ENCODE results near the gene KRTAP9-7. TPM values are rescaled to one million over a fixed set of nuclear protein-coding genes. Genes with fewer than 3 reads are reported as not detected.
"Not testable (repeated sequence)": the region's sequence is repeated elsewhere in the genome, so short reads cannot be mapped to it uniquely, and the experiment has no call there.

Gene KRTAP9-7
- polyA plus RNA-seq, 1 donor (not counting 4 experiments of a cell fraction or from before 2014, with no cell fraction given), result not detected

GRCh38 chr17:41251261-41251660 is 24.2 kb upstream of the KRTAP9-7 start:
- Histone ChIP-seq H3K4me2 (ENCODE audit: control insufficient read depth, extremely low read depth, insufficient read depth, low read depth, low read length) (no peak overlapping the region), H3K27me3 (ENCODE audit: control insufficient read depth, extremely low read depth, insufficient read depth, low read length) (peaks cover 4% of the 10 kb centered on the region), H3K9me3 (ENCODE audit: control insufficient read depth, low read depth, low read length) (no peaks in the 10 kb centered on the region), H3K4me3 (ENCODE audit: control insufficient read depth in 2 of 3, extremely low read depth in 1 of 3, insufficient read depth in 2 of 3, low read depth in 1 of 3, low read length in 3 of 3) (no peak overlapping the region), H4K20me1 (ENCODE audit: control insufficient read depth, extremely low read depth, insufficient read depth, low read length) (no peaks in the 10 kb centered on the region), H3K27ac (ENCODE audit: control insufficient read depth, insufficient read depth, low read length) (no peak overlapping the region), H3K36me3 (ENCODE audit: control insufficient read depth in 2 of 2, extremely low read depth in 1 of 2, insufficient read depth in 2 of 2, low read length in 2 of 2) (no peaks in the 10 kb centered on the region), H3K9me1 (ENCODE audit: control insufficient read depth, extremely low read depth, insufficient read depth, low read length) (no peaks in the 10 kb centered on the region), H3K9ac (ENCODE audit: control insufficient read depth, extremely low read depth, insufficient read depth, low read length) (no peak overlapping the region), H3K4me1 (ENCODE audit: control insufficient read depth, extremely low read depth, insufficient read depth, low read length) (no peaks in the 10 kb centered on the region), H3K79me2 (ENCODE audit: control insufficient read depth, insufficient read depth, low read length) (no peaks in the 10 kb centered on the region), H2AFZ (ENCODE audit: control insufficient read depth, low read length) (no peak overlapping the region)
- TF ChIP-seq EZH2 (IDR thresholded peaks at IDR 0.05; ENCODE audit: low read length) (no peak), CTCF (optimal IDR thresholded peaks at IDR 0.05 in 1 of 3, IDR thresholded peaks at IDR 0.05 in 1 of 3, conservative IDR thresholded peaks at IDR 0.05 in 1 of 3; ENCODE audit: extremely low read depth in 1 of 3, insufficient read depth in 2 of 3, low read length in 3 of 3) (no peak)
- dilution Hi-C loops (cut with MboI; ENCODE audit: extremely low pct_ligation_motif_present, low sequenced_read_pairs), result no loop called here
- no peak for DNase-seq (ENCODE audit: low read depth, low spot score)
- FAIRE-seq, result no peak

GRCh38 chr17:41254861-41255260 is 20.6 kb upstream of the KRTAP9-7 start:
- H2AFZ ChIP-seq (ENCODE audit: control insufficient read depth, low read length), result no peak overlapping the region
- no peaks in the 10 kb centered on the region for H3K27me3 ChIP-seq (ENCODE audit: control insufficient read depth, extremely low read depth, insufficient read depth, low read length)
- no peak overlapping the region for H3K27ac ChIP-seq (ENCODE audit: control insufficient read depth, insufficient read depth, low read length)
- H3K9me3 ChIP-seq (ENCODE audit: control insufficient read depth, low read depth, low read length), result no peaks in the 10 kb centered on the region
- H3K4me2 ChIP-seq (ENCODE audit: control insufficient read depth, extremely low read depth, insufficient read depth, low read depth, low read length), result no peak overlapping the region
- no peak for DNase-seq (ENCODE audit: low read depth, low spot score)
- H3K4me1 ChIP-seq (ENCODE audit: control insufficient read depth, extremely low read depth, insufficient read depth, low read length), result no peaks in the 10 kb centered on the region
- H3K36me3 ChIP-seq (ENCODE audit: control insufficient read depth in 2 of 2, extremely low read depth in 1 of 2, insufficient read depth in 2 of 2, low read length in 2 of 2), result no peaks in the 10 kb centered on the region
- no peaks in the 10 kb centered on the region for H3K9me1 ChIP-seq (ENCODE audit: control insufficient read depth, extremely low read depth, insufficient read depth, low read length)
- dilution Hi-C loops (cut with MboI; ENCODE audit: extremely low pct_ligation_motif_present, low sequenced_read_pairs), result no loop called here
- no peaks in the 10 kb centered on the region for H4K20me1 ChIP-seq (ENCODE audit: control insufficient read depth, extremely low read depth, insufficient read depth, low read length)
- no peak overlapping the region for H3K4me3 ChIP-seq (ENCODE audit: control insufficient read depth in 2 of 3, extremely low read depth in 1 of 3, insufficient read depth in 2 of 3, low read depth in 1 of 3, low read length in 3 of 3)
- no peak overlapping the region for H3K9ac ChIP-seq (ENCODE audit: control insufficient read depth, extremely low read depth, insufficient read depth, low read length)
- FAIRE-seq, result no peak
- no peaks in the 10 kb centered on the region for H3K79me2 ChIP-seq (ENCODE audit: control insufficient read depth, insufficient read depth, low read length)
- TF ChIP-seq CTCF (optimal IDR thresholded peaks at IDR 0.05 in 1 of 3, IDR thresholded peaks at IDR 0.05 in 1 of 3, conservative IDR thresholded peaks at IDR 0.05 in 1 of 3; ENCODE audit: extremely low read depth in 1 of 3, insufficient read depth in 2 of 3, low read length in 3 of 3) (no peak), EZH2 (IDR thresholded peaks at IDR 0.05; ENCODE audit: low read length) (no peak)

DNA sequence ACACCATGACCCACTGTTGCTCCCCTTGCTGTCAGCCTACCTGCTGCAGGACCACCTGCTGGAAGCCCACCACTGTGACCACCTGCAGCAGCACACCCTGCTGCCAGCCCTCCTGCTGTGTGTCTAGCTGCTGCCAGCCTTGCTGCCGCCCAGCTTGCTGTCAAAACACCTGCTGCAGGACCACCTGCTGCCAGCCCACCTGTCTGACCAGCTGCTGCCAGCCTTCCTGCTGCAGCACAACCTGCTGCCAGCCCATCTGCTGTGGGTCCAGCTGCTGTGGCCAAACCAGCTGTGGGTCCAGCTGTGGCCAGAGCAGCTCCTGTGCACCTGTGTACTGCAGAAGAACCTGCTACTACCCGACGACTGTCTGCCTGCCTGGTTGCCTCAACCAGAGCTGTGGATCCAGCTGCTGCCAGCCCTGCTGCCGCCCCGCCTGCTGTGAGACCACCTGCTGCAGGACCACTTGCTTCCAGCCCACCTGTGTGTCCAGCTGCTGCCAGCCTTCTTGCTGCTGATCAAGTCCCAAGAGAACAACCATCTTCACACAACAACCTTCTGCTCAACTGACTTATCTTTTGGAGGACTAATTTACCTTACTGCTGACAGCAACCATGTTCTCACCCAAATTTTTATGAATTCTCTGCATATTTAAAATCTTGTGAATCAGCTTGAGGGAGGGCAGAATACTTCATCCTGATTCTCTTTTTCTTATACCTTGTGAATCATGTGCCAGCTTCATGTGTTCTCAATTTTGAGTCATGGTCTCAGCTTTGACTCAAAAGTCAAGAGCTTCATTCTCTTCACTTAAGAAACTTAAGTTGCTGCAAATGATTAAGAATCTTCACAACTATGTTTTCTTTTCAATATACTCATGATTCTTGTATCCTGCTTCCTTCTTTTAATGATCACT is 19.9 kb upstream of the KRTAP9-7 start, which contains the start of gene KRTAP9-9:
KRTAP9-9 (plus strand) TSS at position 4 of the 910 bp plus-strand sequence.
- H4K20me1 ChIP-seq (ENCODE audit: control insufficient read depth, extremely low read depth, insufficient read depth, low read length); H3K4me2 ChIP-seq (ENCODE audit: control insufficient read depth, extremely low read depth, insufficient read depth, low read depth, low read length); H3K36me3 ChIP-seq (ENCODE audit: control insufficient read depth in 2 of 2, extremely low read depth in 1 of 2, insufficient read depth in 2 of 2, low read length in 2 of 2); H3K9me1 ChIP-seq (ENCODE audit: control insufficient read depth, extremely low read depth, insufficient read depth, low read length); FAIRE-seq; DNase-seq (ENCODE audit: low read depth, low spot score); H2AFZ ChIP-seq (ENCODE audit: control insufficient read depth, low read length); H3K27ac ChIP-seq (ENCODE audit: control insufficient read depth, insufficient read depth, low read length); dilution Hi-C loops (cut with MboI; ENCODE audit: extremely low pct_ligation_motif_present, low sequenced_read_pairs); H3K79me2 ChIP-seq (ENCODE audit: control insufficient read depth, insufficient read depth, low read length); H3K9ac ChIP-seq (ENCODE audit: control insufficient read depth, extremely low read depth, insufficient read depth, low read length); H3K27me3 ChIP-seq (ENCODE audit: control insufficient read depth, extremely low read depth, insufficient read depth, low read length); H3K4me1 ChIP-seq (ENCODE audit: control insufficient read depth, extremely low read depth, insufficient read depth, low read length); H3K4me3 ChIP-seq (ENCODE audit: control insufficient read depth in 2 of 3, extremely low read depth in 1 of 3, insufficient read depth in 2 of 3, low read depth in 1 of 3, low read length in 3 of 3); H3K9me3 ChIP-seq (ENCODE audit: control insufficient read depth, low read depth, low read length): not testable (repeated sequence)

All from keratinocyte (primary cell).